OCI-LY7 (cell line): ENCODE data around the gene C5AR2. TPM values are rescaled to one million over a fixed set of nuclear protein-coding genes. Genes with fewer than 3 reads are reported as not detected.
"Not testable (repeated sequence)": the region's sequence is repeated elsewhere in the genome, so short reads cannot be mapped to it uniquely, and the experiment has no call there.

Experiments used
- BruUV-seq: library from RNA; stranded (reverse); fragments of 400-500 nt; replicated peaks from 2 replicates; lab custom pipeline; 2021; lab: Mats Ljungman, UMichigan
- CTCF ChIA-PET: fragments of 300-600 bp; sonication (Branson Sonifier 250); formaldehyde crosslinking; loops from one replicate; lab custom pipeline; 2022; ENCODE audit warnings: antibody characterized with exemption; ENCODE audit not compliant: unreplicated experiment; lab: Charles Lee
- POLR2A ChIA-PET: fragments of 300-600 bp; sonication (Branson Sonifier 250); formaldehyde crosslinking; loops from one replicate; lab custom pipeline; 2022; ENCODE audit warnings: antibody characterized with exemption; lab: Charles Lee
- DNase-seq: peaks from one replicate; pipeline ENCODE4 v3.0.0-alpha.2; 2015; ENCODE audit warnings: low spot score
- H2AFZ ChIP-seq: fragments of 200-600 bp; sonication (generic), shearing (Covaris generic); 2 replicates; pipeline ENCODE4 v1.6.1; 2014; ENCODE audit warnings: mild to moderate bottlenecking, antibody characterized with exemption, low read length, moderate library complexity
- H3K27ac ChIP-seq: fragments of 200-600 bp; sonication (generic); 2 replicates; pipeline ENCODE4 v1.5.1; 2014; ENCODE audit warnings: mixed run types, low read depth, mild to moderate bottlenecking, moderate library complexity, low read length, inconsistent platforms; ENCODE audit not compliant: poor library complexity, severe bottlenecking
- H3K36me3 ChIP-seq: fragments of 200-600 bp; sonication (generic); 2 replicates; pipeline ENCODE4 v1.6.1; 2014; ENCODE audit warnings: mild to moderate bottlenecking, antibody characterized with exemption, low read length, moderate library complexity, mixed read lengths; ENCODE audit not compliant: insufficient read depth
- H3K4me1 ChIP-seq: fragments of 200-600 bp; sonication (generic); 2 replicates; pipeline ENCODE4 v1.5.1; 2014; ENCODE audit warnings: mild to moderate bottlenecking, low read length; ENCODE audit not compliant: insufficient read depth, poor library complexity, severe bottlenecking
- H3K4me2 ChIP-seq: fragments of 200-600 bp; sonication (generic); 2 replicates; pipeline ENCODE4 v1.6.1; 2014; ENCODE audit warnings: mild to moderate bottlenecking, low read length
- H3K4me3 ChIP-seq: fragments of 200-600 bp; sonication (generic); 2 replicates; pipeline ENCODE4 v1.5.1; 2014; ENCODE audit warnings: mild to moderate bottlenecking, low read depth, low read length; ENCODE audit not compliant: poor library complexity, severe bottlenecking
- H3K79me2 ChIP-seq: fragments of 200-600 bp; sonication (generic); 2 replicates; pipeline ENCODE4 v1.6.1; 2016; ENCODE audit warnings: low read depth, mild to moderate bottlenecking, low read length, moderate library complexity, mixed read lengths; ENCODE audit not compliant: insufficient read depth
- H3K9me2 ChIP-seq: fragments of 200-600 bp; sonication (generic); 2 replicates; pipeline ENCODE4 v1.6.1; 2016; ENCODE audit warnings: mild to moderate bottlenecking, low read length, mixed read lengths; ENCODE audit not compliant: insufficient read depth
- H3K9me3 ChIP-seq: fragments of 200-600 bp; sonication (generic); 2 replicates; pipeline ENCODE4 v1.6.1; 2014; ENCODE audit warnings: mild to moderate bottlenecking, mixed run types, low read length, mixed read lengths
- H4K20me1 ChIP-seq: fragments of 200-600 bp; sonication (generic); 2 replicates; pipeline ENCODE4 v1.6.1; 2014; ENCODE audit warnings: mild to moderate bottlenecking, antibody characterized with exemption, low read length, moderate library complexity, mixed read lengths; ENCODE audit not compliant: insufficient read depth
- EZH2phosphoT487 ChIP-seq: fragments of 200-600 bp; sonication (generic); IDR thresholded peaks from 2 replicates; pipeline ENCODE4 v1.6.1; 2018; ENCODE audit warnings: low read depth, borderline replicate concordance, mild to moderate bottlenecking, mixed run types, antibody characterized with exemption, low read length, moderate library complexity, mixed read lengths
- intact Hi-C: fragments of 100-400 bp; cut with micrococcal nuclease; formaldehyde crosslinking; loops from one replicate; pipeline ENCODE4 v1.10.0; 2022; ENCODE audit not compliant: unreplicated experiment
- total RNA-seq, 2 experiments: library from RNA; depleted of rRNA in 1 of 2; stranded (reverse); fragments of >200 nt in 1 of 2; shearing (Covaris generic) in 1 of 2; gene quantifications; 2 replicates each; pipeline ENCODE4 v1.2.3, GENCODE V29; 2014 to 2022
- TF ChIP-seq, protein P1 (sequence below): fragments of 200-600 bp; sonication (generic); conservative IDR thresholded peaks from 2 replicates; pipeline ENCODE4 v1.5.1; 2014; ENCODE audit warnings: mild to moderate bottlenecking, antibody characterized with exemption, low read length, moderate library complexity, mixed read lengths

Gene C5AR2
- total RNA-seq, 2 experiments from 2014 or later = 2.6 to 2.9 TPM

GRCh38 chr19:47362321-47362720, 30.3 kb downstream of the C5AR2 start:
- POLR2A ChIA-PET = no interaction called here
- no peak overlapping the region for H3K4me3 ChIP-seq
- CTCF ChIA-PET = no interaction called here
- H3K4me1 ChIP-seq = no peaks in the 10 kb centered on the region
- intact Hi-C loops = no loop called here
- H3K9me3 ChIP-seq = no peaks in the 10 kb centered on the region
- no TSS peak for BruUV-seq
- TF ChIP-seq EZH2phosphoT487 = no peak
- TF ChIP-seq, protein P1, sequence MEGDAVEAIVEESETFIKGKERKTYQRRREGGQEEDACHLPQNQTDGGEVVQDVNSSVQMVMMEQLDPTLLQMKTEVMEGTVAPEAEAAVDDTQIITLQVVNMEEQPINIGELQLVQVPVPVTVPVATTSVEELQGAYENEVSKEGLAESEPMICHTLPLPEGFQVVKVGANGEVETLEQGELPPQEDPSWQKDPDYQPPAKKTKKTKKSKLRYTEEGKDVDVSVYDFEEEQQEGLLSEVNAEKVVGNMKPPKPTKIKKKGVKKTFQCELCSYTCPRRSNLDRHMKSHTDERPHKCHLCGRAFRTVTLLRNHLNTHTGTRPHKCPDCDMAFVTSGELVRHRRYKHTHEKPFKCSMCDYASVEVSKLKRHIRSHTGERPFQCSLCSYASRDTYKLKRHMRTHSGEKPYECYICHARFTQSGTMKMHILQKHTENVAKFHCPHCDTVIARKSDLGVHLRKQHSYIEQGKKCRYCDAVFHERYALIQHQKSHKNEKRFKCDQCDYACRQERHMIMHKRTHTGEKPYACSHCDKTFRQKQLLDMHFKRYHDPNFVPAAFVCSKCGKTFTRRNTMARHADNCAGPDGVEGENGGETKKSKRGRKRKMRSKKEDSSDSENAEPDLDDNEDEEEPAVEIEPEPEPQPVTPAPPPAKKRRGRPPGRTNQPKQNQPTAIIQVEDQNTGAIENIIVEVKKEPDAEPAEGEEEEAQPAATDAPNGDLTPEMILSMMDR = no peak
- H3K4me2 ChIP-seq = no peak overlapping the region
- H3K27ac ChIP-seq = no peak overlapping the region
- no peak overlapping the region for H2AFZ ChIP-seq
- no peak for DNase-seq
- H3K9me2 ChIP-seq = no peaks in the 10 kb centered on the region
- H3K79me2 ChIP-seq = no peaks in the 10 kb centered on the region
- no peaks in the 10 kb centered on the region for H4K20me1 ChIP-seq
- H3K36me3 ChIP-seq = peaks cover 88% of the 10 kb centered on the region

GRCh38 chr19:47363758-47364531, 32.0 kb downstream of the C5AR2 start:
- TF ChIP-seq, protein P1 = no peak
- no peak for TF ChIP-seq EZH2phosphoT487

GRCh38 chr19:47365455-47365854, 33.5 kb downstream of the C5AR2 start:
- intact Hi-C loops = not testable (repeated sequence)
- peaks cover 76% of the 10 kb centered on the region for H3K36me3 ChIP-seq

More at GRCh38 chr19:47363758-47364531, 32.0 kb downstream of the C5AR2 start:
- Histone ChIP-seq H3K36me3 (peaks cover 76% of the 10 kb centered on the region), H3K27ac (no peak overlapping the region), H3K9me3 (no peaks in the 10 kb centered on the region), H3K79me2 (no peaks in the 10 kb centered on the region), H3K4me2 (no peak overlapping the region), H3K4me3 (no peak overlapping the region), H4K20me1 (no peaks in the 10 kb centered on the region), H3K9me2 (no peaks in the 10 kb centered on the region), H2AFZ (no peak overlapping the region), H3K4me1 (no peaks in the 10 kb centered on the region)
- DNase-seq = no peak
- intact Hi-C loops = no loop called here
- ChIA-PET POLR2A (interaction anchor here (1.2 kb wide), 1 partner anchor 15 kb away, joined by 3 read pairs; the partner anchor contains the start of gene DHX34), CTCF (no interaction called here)
- BruUV-seq = no TSS peak

More at GRCh38 chr19:47365455-47365854, 33.5 kb downstream of the C5AR2 start:
- H3K4me1 ChIP-seq, H2AFZ ChIP-seq, H3K9me3 ChIP-seq, H3K9me2 ChIP-seq, H3K27ac ChIP-seq, DNase-seq, H3K4me2 ChIP-seq, BruUV-seq, CTCF ChIA-PET, H3K79me2 ChIP-seq, H3K4me3 ChIP-seq, POLR2A ChIA-PET, H4K20me1 ChIP-seq: not testable (repeated sequence)
